ENCODE data around the gene OTUD5. TPM values are rescaled to one million over a fixed set of nuclear protein-coding genes. Genes with fewer than 3 reads are reported as not detected.

The OTUD5 gene
- total and polyA plus RNA-seq, 2 of the 13 experiments (the other 11 are each of a cell fraction or from before 2014, with no cell fraction given): 18.4 to 42.2 TPM

DNA sequence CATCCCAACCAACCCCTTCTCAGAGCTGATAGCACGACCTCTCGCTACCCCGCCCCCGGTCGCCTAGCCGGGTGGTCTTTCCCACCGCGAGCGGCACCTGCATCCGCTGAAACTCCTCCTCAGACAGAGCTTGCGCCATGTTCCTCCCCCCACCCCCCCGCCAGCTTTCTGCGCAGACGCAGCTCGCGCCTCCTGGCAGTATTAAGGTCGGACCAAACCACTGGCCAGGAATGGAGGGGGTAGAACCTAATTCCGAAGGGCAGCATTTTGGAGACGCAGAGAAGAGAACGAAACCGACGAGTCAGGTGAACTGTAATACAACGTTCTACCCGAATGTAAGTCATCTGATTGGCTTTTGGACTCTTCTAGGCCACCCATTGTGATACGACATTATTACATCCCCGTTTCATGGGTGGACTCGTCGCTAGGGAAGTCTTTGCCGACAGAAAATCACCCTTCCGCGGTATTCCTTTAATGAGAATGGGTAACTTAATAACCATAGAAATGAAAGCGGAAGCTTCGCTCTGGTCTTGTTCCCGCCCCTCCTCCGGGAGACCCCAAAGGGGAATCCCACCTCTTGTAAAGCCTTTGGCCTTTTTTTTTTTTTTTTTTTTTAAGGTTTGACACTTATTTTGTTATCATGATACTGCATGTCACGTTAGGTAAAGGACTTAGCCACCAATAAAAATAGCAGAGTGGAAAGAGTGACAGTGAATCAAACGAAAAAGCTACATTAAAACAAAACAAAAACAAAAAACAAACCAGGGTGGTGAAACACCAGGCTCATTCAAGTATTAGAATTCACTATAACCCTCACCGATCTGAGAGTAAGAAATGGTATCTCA is 44.9 kb upstream of the OTUD5 start, which contains the start of gene GRIPAP1:
TSS of gene GRIPAP1 (minus strand) at position 174 of the 845 bp plus-strand sequence. CDS start at position 139, 35 bp downstream.
- Histone ChIP-seq H3K36me3 (replicated peaks in 1 of 2; ENCODE audit: control insufficient read depth in 1 of 2, insufficient read depth in 2 of 2, low read length in 2 of 2) (peaks cover 1 to 10% of the 10 kb centered on the region in 2 experiments; a peak in 2 of 5 replicates), H3K27ac (ENCODE audit: extremely low read length, insufficient read depth, low read length) (peak within 1 kb of the TSS; percentile 99), H3K79me2 (ENCODE audit: insufficient read depth, low read length) (peaks cover 7% of the 10 kb centered on the region), H4K20me1 (ENCODE audit: insufficient read depth, low read length) (no peaks in the 10 kb centered on the region), H3K27me3 (ENCODE audit: control insufficient read depth in 1 of 2, insufficient read depth in 2 of 2, low read length in 2 of 2) (no peaks in the 10 kb centered on the region), H2AFZ (ENCODE audit: low read length) (peak within 1 kb of the TSS; percentile 97), H3K9me3 (ENCODE audit: low read length) (no peaks in the 10 kb centered on the region), H3K4me2 (ENCODE audit: low read depth, low read length) (peak within 1 kb of the TSS; percentile 81), H3K4me3 (replicated peaks in 1 of 3; ENCODE audit: insufficient read depth in 1 of 3, low read depth in 2 of 3, low read length in 3 of 3) (peak within 1 kb of the TSS; percentile 64 to 86 (median 75)), H3K9ac (ENCODE audit: insufficient read depth, low read depth, low read length) (peak within 1 kb of the TSS; percentile 97), H3K4me1 (ENCODE audit: insufficient read depth, low read length) (peaks cover 18% of the 10 kb centered on the region)
- CTCF ChIA-PET (ENCODE audit: low intra/inter-chr PET ratio, low total read pairs): no interaction called here
- intact Hi-C loops (cut with micrococcal nuclease; ENCODE audit: unreplicated experiment): loop anchor here (1.0 kb wide), 1 partner anchor 44 kb away; no protein-coding TSS in a partner anchor
- ATAC-seq: peak; percentile 85
- in situ Hi-C loops (cut with HindIII; ENCODE audit: extremely low pct_ligation_motif_present, low pct_unique_long_range_greater_than_20kb): no loop called here
- BruUV-seq (replicated peaks): no TSS peak
- DNase-seq (ENCODE audit: low spot score): peak; percentile 73
- POLR2A ChIA-PET: interaction anchor here (0.7 to 1.8 kb wide), 14 partner anchors 13 to 326 kb away, joined by 3 to 12 read pairs (median 4); partner anchors contain the start of genes OTUD5, PQBP1, TFE3 and TIMM17B
- peak; percentile 95 for FAIRE-seq
- 15% methylated on average over 5 of the region's 38 CpGs for WGBS (ENCODE audit: low lambda C conversion rate)
- TF ChIP-seq RFX5 (IDR thresholded peaks at IDR 0.05; ENCODE audit: low read depth, low read length): no peak
- TF ChIP-seq, protein P1, sequence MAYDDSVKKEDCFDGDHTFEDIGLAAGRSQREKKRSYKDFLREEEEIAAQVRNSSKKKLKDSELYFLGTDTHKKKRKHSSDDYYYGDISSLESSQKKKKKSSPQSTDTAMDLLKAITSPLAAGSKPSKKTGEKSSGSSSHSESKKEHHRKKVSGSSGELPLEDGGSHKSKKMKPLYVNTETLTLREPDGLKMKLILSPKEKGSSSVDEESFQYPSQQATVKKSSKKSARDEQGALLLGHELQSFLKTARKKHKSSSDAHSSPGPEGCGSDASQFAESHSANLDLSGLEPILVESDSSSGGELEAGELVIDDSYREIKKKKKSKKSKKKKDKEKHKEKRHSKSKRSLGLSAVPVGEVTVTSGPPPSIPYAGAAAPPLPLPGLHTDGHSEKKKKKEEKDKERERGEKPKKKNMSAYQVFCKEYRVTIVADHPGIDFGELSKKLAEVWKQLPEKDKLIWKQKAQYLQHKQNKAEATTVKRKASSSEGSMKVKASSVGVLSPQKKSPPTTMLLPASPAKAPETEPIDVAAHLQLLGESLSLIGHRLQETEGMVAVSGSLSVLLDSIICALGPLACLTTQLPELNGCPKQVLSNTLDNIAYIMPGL (CRISPR knock-in tag; IDR thresholded peaks at IDR 0.05; ENCODE audit: borderline replicate concordance in 1 of 2, low read depth in 1 of 2): no peak
- TF ChIP-seq, protein P2, sequence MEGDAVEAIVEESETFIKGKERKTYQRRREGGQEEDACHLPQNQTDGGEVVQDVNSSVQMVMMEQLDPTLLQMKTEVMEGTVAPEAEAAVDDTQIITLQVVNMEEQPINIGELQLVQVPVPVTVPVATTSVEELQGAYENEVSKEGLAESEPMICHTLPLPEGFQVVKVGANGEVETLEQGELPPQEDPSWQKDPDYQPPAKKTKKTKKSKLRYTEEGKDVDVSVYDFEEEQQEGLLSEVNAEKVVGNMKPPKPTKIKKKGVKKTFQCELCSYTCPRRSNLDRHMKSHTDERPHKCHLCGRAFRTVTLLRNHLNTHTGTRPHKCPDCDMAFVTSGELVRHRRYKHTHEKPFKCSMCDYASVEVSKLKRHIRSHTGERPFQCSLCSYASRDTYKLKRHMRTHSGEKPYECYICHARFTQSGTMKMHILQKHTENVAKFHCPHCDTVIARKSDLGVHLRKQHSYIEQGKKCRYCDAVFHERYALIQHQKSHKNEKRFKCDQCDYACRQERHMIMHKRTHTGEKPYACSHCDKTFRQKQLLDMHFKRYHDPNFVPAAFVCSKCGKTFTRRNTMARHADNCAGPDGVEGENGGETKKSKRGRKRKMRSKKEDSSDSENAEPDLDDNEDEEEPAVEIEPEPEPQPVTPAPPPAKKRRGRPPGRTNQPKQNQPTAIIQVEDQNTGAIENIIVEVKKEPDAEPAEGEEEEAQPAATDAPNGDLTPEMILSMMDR (CRISPR knock-in tag; IDR thresholded peaks at IDR 0.05): no peak
- no peak for TF ChIP-seq KLF11 (CRISPR knock-in tag; IDR thresholded peaks at IDR 0.05)
- TF ChIP-seq CENPX (CRISPR knock-in tag; IDR thresholded peaks at IDR 0.05): no peak
- no peak for TF ChIP-seq NFKBIZ (CRISPR knock-in tag; IDR thresholded peaks at IDR 0.05)
- TF ChIP-seq LCORL (IDR thresholded peaks at IDR 0.05): no peak
- no peak for TF ChIP-seq LCORL (CRISPR knock-in tag; IDR thresholded peaks at IDR 0.05)
- no peak for TF ChIP-seq ZNF33A (CRISPR knock-in tag; IDR thresholded peaks at IDR 0.05; ENCODE audit: borderline replicate concordance)
- TF ChIP-seq SOX6 (IDR thresholded peaks at IDR 0.05): no peak
- 0 out of 2 replicates have a peak, but pooled peaks have one; percentile 32 for TF ChIP-seq SOX6 (CRISPR knock-in tag; IDR thresholded peaks at IDR 0.05)
- TF ChIP-seq PAX8 (CRISPR knock-in tag; IDR thresholded peaks at IDR 0.05; ENCODE audit: borderline replicate concordance): no peak
- 0 out of 2 replicates have a peak, but pooled peaks have one; percentile 26 for TF ChIP-seq SIN3A (IDR thresholded peaks at IDR 0.05; ENCODE audit: borderline replicate concordance, low read depth, low read length)
- TF ChIP-seq, protein P3, sequence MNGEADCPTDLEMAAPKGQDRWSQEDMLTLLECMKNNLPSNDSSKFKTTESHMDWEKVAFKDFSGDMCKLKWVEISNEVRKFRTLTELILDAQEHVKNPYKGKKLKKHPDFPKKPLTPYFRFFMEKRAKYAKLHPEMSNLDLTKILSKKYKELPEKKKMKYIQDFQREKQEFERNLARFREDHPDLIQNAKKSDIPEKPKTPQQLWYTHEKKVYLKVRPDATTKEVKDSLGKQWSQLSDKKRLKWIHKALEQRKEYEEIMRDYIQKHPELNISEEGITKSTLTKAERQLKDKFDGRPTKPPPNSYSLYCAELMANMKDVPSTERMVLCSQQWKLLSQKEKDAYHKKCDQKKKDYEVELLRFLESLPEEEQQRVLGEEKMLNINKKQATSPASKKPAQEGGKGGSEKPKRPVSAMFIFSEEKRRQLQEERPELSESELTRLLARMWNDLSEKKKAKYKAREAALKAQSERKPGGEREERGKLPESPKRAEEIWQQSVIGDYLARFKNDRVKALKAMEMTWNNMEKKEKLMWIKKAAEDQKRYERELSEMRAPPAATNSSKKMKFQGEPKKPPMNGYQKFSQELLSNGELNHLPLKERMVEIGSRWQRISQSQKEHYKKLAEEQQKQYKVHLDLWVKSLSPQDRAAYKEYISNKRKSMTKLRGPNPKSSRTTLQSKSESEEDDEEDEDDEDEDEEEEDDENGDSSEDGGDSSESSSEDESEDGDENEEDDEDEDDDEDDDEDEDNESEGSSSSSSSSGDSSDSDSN (CRISPR knock-in tag; IDR thresholded peaks at IDR 0.05): peak; percentile 37; the same call in 1 of the 2 replicates
- TF ChIP-seq, protein P4, sequence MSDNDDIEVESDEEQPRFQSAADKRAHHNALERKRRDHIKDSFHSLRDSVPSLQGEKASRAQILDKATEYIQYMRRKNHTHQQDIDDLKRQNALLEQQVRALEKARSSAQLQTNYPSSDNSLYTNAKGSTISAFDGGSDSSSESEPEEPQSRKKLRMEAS (IDR thresholded peaks at IDR 0.05): peak; percentile 42; the same call in 1 of the 2 replicates
- peak; percentile 45 for TF ChIP-seq SALL1 (CRISPR knock-in tag; IDR thresholded peaks at IDR 0.05)
- TF ChIP-seq TEAD3 (CRISPR knock-in tag; optimal IDR thresholded peaks at IDR 0.05; ENCODE audit: borderline replicate concordance): peak; percentile 43
- peak; percentile 62 for TF ChIP-seq POLR2AphosphoS5 (IDR thresholded peaks at IDR 0.05; ENCODE audit: low read depth, low read length)
- no peak for TF ChIP-seq ZNF296 (CRISPR knock-in tag; conservative IDR thresholded peaks at IDR 0.05)
